ENCODE measurements around the gene SLC22A23.

The SLC22A23 gene

DNA sequence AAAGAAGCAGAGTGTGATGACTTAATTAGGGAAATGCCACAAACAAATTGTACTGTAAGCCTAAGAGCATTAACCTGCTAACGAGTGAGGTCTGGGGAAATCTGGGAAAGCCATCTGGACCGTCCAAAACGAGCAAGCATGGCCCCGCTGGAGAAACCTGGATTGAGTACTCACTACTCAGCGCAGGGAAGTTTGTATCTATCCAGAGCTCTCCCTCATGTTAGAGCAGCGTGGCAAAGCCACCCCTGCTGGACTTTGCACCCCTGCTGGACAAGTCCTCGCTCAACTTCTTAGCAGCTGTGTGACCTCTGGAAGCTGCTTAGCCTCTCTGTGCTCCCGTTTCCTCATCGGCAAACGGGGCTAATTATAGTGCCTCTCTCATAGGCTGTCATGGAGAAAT is 160.8 kb downstream of the SLC22A23 start:
- no peaks in the 10 kb centered on the region for H3F3A ChIP-seq (ENCODE audit: control insufficient read depth, insufficient read depth)
- no peak for TF ChIP-seq EZH2phosphoT487 (IDR thresholded peaks at IDR 0.05; ENCODE audit: borderline replicate concordance, low read length)
- TF ChIP-seq CTCF (IDR thresholded peaks at IDR 0.05; ENCODE audit: low read depth, low read length, poor library complexity, severe bottlenecking), result no peak

DNA sequence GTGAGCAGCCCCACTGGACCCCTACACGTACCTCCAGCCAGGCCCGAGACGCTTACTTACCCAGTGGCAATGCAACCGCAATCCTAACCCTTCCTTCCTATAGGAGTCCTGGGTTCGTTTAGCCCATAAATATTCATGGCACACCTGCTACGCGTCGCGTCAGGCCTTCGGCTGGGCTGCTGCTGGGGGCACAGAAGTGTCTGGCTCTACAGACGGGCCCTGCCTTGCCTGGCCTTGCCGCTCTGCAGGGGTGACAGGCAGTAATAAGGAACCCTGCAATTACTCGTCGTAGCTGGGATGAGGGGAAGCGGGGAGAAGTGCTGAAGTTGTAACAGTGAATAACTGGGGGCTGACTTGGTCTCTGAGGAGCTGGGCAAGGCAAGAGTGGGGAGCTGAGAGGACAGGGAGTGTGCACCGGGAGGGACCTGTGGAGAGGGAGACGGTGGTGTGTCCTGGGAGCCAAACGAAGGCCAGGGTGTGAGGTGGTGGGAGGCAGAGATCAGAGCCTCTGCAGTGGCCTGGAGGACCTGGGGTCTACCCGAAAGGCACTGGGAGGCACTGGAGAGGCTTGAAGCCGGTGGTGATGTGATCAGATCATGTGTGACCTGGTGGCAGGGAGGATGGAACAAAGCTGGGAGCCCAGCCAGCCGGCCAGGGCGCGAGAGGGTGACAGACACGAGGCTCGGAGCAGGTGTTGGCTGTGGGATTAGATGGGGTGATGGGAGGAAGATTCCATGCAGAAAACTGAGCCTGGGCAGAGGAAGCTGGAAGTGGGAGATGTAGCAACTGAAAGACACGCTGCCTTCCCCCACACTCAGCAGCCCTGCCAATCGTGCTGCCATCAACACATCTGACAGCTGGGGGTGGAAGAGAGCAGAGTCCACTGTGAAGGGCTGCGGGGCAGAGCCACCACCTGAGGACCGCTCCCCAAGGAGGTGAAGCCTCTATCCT is 161.7 kb downstream of the SLC22A23 start:
- Histone ChIP-seq H3K79me2 (ENCODE audit: control insufficient read depth, low read length) (no peaks in the 10 kb centered on the region), H3K4me3 (ENCODE audit: low read length) (no peak overlapping the region), H3K4me1 (ENCODE audit: control insufficient read depth, low read length) (no peaks in the 10 kb centered on the region), H3K36me3 (ENCODE audit: control insufficient read depth, low read length) (no peaks in the 10 kb centered on the region), H3K9me2 (replicated peaks; ENCODE audit: control insufficient read depth, low read length) (no peaks in the 10 kb centered on the region), H3K27me3 (ENCODE audit: control insufficient read depth, low read length) (no peaks in the 10 kb centered on the region), H3F3A (ENCODE audit: control insufficient read depth, insufficient read depth) (no peaks in the 10 kb centered on the region), H3K27ac (ENCODE audit: low read depth, low read length) (no peak overlapping the region), H4K20me1 (ENCODE audit: control insufficient read depth, insufficient read depth, low read depth, low read length) (no peaks in the 10 kb centered on the region), H3K9me3 (ENCODE audit: control insufficient read depth, insufficient read depth, low read length) (no peaks in the 10 kb centered on the region), H3K4me2 (ENCODE audit: low read length) (no peak overlapping the region)
- TF ChIP-seq EZH2phosphoT487 (IDR thresholded peaks at IDR 0.05; ENCODE audit: borderline replicate concordance, low read length) (no peak), CTCF (IDR thresholded peaks at IDR 0.05; ENCODE audit: low read depth, low read length, poor library complexity, severe bottlenecking) (no peak)

More for the DNA sequence above, 160.8 kb downstream of the SLC22A23 start:
- Histone ChIP-seq H3K9me2 (replicated peaks; ENCODE audit: control insufficient read depth, low read length) (no peaks in the 10 kb centered on the region), H3K4me1 (ENCODE audit: control insufficient read depth, low read length) (no peaks in the 10 kb centered on the region), H3K27me3 (ENCODE audit: control insufficient read depth, low read length) (no peaks in the 10 kb centered on the region), H3K9me3 (ENCODE audit: control insufficient read depth, insufficient read depth, low read length) (no peaks in the 10 kb centered on the region), H3K27ac (ENCODE audit: low read depth, low read length) (no peak overlapping the region), H3K36me3 (ENCODE audit: control insufficient read depth, low read length) (no peaks in the 10 kb centered on the region), H4K20me1 (ENCODE audit: control insufficient read depth, insufficient read depth, low read depth, low read length) (no peaks in the 10 kb centered on the region), H3K4me3 (ENCODE audit: low read length) (no peak overlapping the region), H3K4me2 (ENCODE audit: low read length) (no peak overlapping the region), H3K79me2 (ENCODE audit: control insufficient read depth, low read length) (no peaks in the 10 kb centered on the region)

GRCh38 chr6:3294396-3294795 is 162.5 kb downstream of the SLC22A23 start:
- H3K4me3 ChIP-seq (ENCODE audit: low read length), result no peak overlapping the region
- no peak for TF ChIP-seq EZH2phosphoT487 (IDR thresholded peaks at IDR 0.05; ENCODE audit: borderline replicate concordance, low read length)
- TF ChIP-seq CTCF (IDR thresholded peaks at IDR 0.05; ENCODE audit: low read depth, low read length, poor library complexity, severe bottlenecking), result no peak
- H3K4me1 ChIP-seq (ENCODE audit: control insufficient read depth, low read length), result no peaks in the 10 kb centered on the region
- H3K27me3 ChIP-seq (ENCODE audit: control insufficient read depth, low read length), result no peaks in the 10 kb centered on the region
- no peaks in the 10 kb centered on the region for H3F3A ChIP-seq (ENCODE audit: control insufficient read depth, insufficient read depth)
- no peaks in the 10 kb centered on the region for H4K20me1 ChIP-seq (ENCODE audit: control insufficient read depth, insufficient read depth, low read depth, low read length)
- no peaks in the 10 kb centered on the region for H3K79me2 ChIP-seq (ENCODE audit: control insufficient read depth, low read length)
- no peak overlapping the region for H3K27ac ChIP-seq (ENCODE audit: low read depth, low read length)
- no peaks in the 10 kb centered on the region for H3K36me3 ChIP-seq (ENCODE audit: control insufficient read depth, low read length)
- H3K9me3 ChIP-seq (ENCODE audit: control insufficient read depth, insufficient read depth, low read length), result no peaks in the 10 kb centered on the region
- no peaks in the 10 kb centered on the region for H3K9me2 ChIP-seq (replicated peaks; ENCODE audit: control insufficient read depth, low read length)
- H3K4me2 ChIP-seq (ENCODE audit: low read length), result no peak overlapping the region

All from DOHH2 (cell line).